Stomach smooth muscle (tissue), 2 donors: ENCODE data around the gene DOK7.

Source experiments
- H3K27ac ChIP-seq: one replicate; pipeline ENCODE4 v1.7.0; 2013; ENCODE audit warnings: mild to moderate bottlenecking, low read length, inconsistent platforms
- H3K27me3 ChIP-seq, 2 donors: one replicate each; pipeline ENCODE4 v1.7.0; 2013; ENCODE audit warnings: low read length in 2 of 2; ENCODE audit not compliant: insufficient read depth in 2 of 2, control insufficient read depth in 1 of 2
- H3K36me3 ChIP-seq, 2 donors: one replicate each; pipeline ENCODE4 v1.7.0; 2013; ENCODE audit warnings: low read length in 2 of 2; ENCODE audit not compliant: control insufficient read depth in 2 of 2, insufficient read depth in 2 of 2
- H3K4me1 ChIP-seq: one replicate; pipeline ENCODE4 v1.7.0; 2013; ENCODE audit warnings: low read length; ENCODE audit not compliant: control insufficient read depth, insufficient read depth
- H3K4me3 ChIP-seq, 2 donors: one replicate each; pipeline ENCODE4 v1.7.0; 2013; ENCODE audit warnings: low read length in 2 of 2
- H3K9ac ChIP-seq, 2 donors: one replicate each; pipeline ENCODE4 v1.7.0; 2013; ENCODE audit warnings: low read length in 2 of 2, mild to moderate bottlenecking in 1 of 2
- H3K9me3 ChIP-seq, 2 donors: one replicate each; pipeline ENCODE4 v1.7.0; 2013; ENCODE audit warnings: low read length in 2 of 2; ENCODE audit not compliant: control insufficient read depth in 2 of 2
- donor health status: healthy.
- donor health status: Pancreatic carcinoma.

DOK7 gene

GRCh38 chr4:3518511-3518880, 55.4 kb downstream of the DOK7 start:
- Histone ChIP-seq H3K4me1 (no peaks in the 10 kb centered on the region), H3K9me3 (no peaks in the 10 kb centered on the region), H3K36me3 (peaks cover 58 to 67% of the 10 kb centered on the region in 2 donors), H3K4me3 (no peak overlapping the region), H3K27ac (no peak overlapping the region), H3K27me3 (no peaks in the 10 kb centered on the region), H3K9ac (no peak overlapping the region)

- Histone ChIP-seq H3K4me1 (no peaks in the 10 kb centered on the region), H3K27ac (no peak overlapping the region), H3K36me3 (peaks cover 56 to 65% of the 10 kb centered on the region in 2 donors), H3K27me3 (no peaks in the 10 kb centered on the region), H3K9ac (no peak overlapping the region), H3K9me3 (no peaks in the 10 kb centered on the region), H3K4me3 (no peak overlapping the region)
Observed at GRCh38 chr4:3518941-3519340, 55.8 kb downstream of the DOK7 start.

- no peak overlapping the region for H3K27ac ChIP-seq
- peaks cover 55 to 67% of the 10 kb centered on the region in 2 donors for H3K36me3 ChIP-seq
- H3K9me3 ChIP-seq: no peaks in the 10 kb centered on the region
- H3K4me1 ChIP-seq: peaks cover 2% of the 10 kb centered on the region
- H3K9ac ChIP-seq: no peak overlapping the region
- H3K4me3 ChIP-seq: no peak overlapping the region
- H3K27me3 ChIP-seq: no peaks in the 10 kb centered on the region
Observed at GRCh38 chr4:3519468-3520264, 56.6 kb downstream of the DOK7 start.

GRCh38 chr4:3520276-3520675, 57.2 kb downstream of the DOK7 start:
- H3K36me3 ChIP-seq: peaks cover 57 to 70% of the 10 kb centered on the region in 2 donors
- no peaks in the 10 kb centered on the region for H3K27me3 ChIP-seq
- H3K9ac ChIP-seq: no peak overlapping the region
- no peaks in the 10 kb centered on the region for H3K9me3 ChIP-seq
- peaks cover 2% of the 10 kb centered on the region for H3K4me1 ChIP-seq
- no peak overlapping the region for H3K27ac ChIP-seq
- H3K4me3 ChIP-seq: no peak overlapping the region

DNA sequence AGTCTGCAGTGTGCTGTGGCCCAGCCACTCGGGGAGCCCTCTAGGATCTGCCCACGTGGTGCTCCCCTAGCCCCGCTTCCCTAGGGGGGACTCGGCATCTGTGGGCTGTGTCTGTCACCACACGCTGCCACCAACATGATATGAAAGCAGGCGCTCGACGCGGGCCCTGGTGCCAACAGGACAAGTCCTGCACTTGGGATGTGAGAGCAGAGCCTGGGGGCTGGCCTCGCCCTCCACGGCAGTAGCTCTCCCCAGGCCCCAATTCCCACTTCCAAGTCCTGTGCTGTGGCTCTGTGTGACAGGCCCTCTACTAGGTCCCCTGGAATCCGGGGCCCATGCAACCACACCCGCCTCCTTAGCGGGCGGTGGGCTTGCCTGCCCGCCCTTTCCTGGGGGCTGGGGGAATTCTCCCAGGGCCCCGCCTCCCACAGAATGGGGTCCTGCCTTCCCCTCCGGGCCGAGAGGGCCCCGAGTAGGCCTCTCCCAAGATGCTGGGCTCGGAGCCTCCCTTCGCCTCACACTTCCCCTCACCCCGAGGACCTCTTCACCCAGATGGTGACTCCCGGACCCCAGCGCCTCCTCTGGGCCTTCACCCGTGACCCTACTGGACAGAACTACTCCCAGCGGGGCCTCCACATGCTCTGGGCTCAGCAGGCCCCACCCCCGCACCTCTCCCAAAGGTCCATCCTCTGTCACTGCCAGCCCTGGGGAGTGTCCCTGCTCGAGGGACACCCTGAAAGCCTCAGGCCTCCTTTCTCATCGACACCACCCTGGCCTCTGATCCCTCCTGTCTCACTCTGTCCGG, 57.9 kb downstream of the DOK7 start:
- Histone ChIP-seq H3K9me3 (no peaks in the 10 kb centered on the region), H3K4me1 (peaks cover 2% of the 10 kb centered on the region), H3K4me3 (no peak overlapping the region), H3K27me3 (no peaks in the 10 kb centered on the region), H3K36me3 (peaks cover 54 to 65% of the 10 kb centered on the region in 2 donors), H3K27ac (no peak overlapping the region), H3K9ac (no peak overlapping the region)

GRCh38 chr4:3521621-3522325, 58.7 kb downstream of the DOK7 start:
- H3K36me3 ChIP-seq: peaks cover 49 to 57% of the 10 kb centered on the region in 2 donors
- H3K4me3 ChIP-seq: no peak overlapping the region
- H3K27me3 ChIP-seq: no peaks in the 10 kb centered on the region
- peaks cover 2% of the 10 kb centered on the region for H3K4me1 ChIP-seq
- H3K9me3 ChIP-seq: no peaks in the 10 kb centered on the region
- H3K27ac ChIP-seq: no peak overlapping the region
- no peak overlapping the region for H3K9ac ChIP-seq

GRCh38 chr4:3522326-3522640, 59.2 kb downstream of the DOK7 start:
- H3K4me1 ChIP-seq: peaks cover 2% of the 10 kb centered on the region
- no peak overlapping the region for H3K9ac ChIP-seq
- H3K36me3 ChIP-seq: peaks cover 43 to 52% of the 10 kb centered on the region in 2 donors
- H3K27ac ChIP-seq: no peak overlapping the region
- no peaks in the 10 kb centered on the region for H3K27me3 ChIP-seq
- H3K4me3 ChIP-seq: no peak overlapping the region
- no peaks in the 10 kb centered on the region for H3K9me3 ChIP-seq

GRCh38 chr4:3522651-3523050, 59.5 kb downstream of the DOK7 start:
- H3K9ac ChIP-seq: no peak overlapping the region
- no peaks in the 10 kb centered on the region for H3K9me3 ChIP-seq
- no peak overlapping the region for H3K4me3 ChIP-seq
- H3K27me3 ChIP-seq: no peaks in the 10 kb centered on the region
- peaks cover 2% of the 10 kb centered on the region for H3K4me1 ChIP-seq
- no peak overlapping the region for H3K27ac ChIP-seq
- peaks cover 41 to 48% of the 10 kb centered on the region in 2 donors for H3K36me3 ChIP-seq

- Histone ChIP-seq H3K4me3 (no peak overlapping the region), H3K27me3 (no peaks in the 10 kb centered on the region), H3K9ac (no peak overlapping the region), H3K27ac (no peak overlapping the region), H3K4me1 (peaks cover 2% of the 10 kb centered on the region), H3K36me3 (peaks cover 39 to 44% of the 10 kb centered on the region in 2 donors), H3K9me3 (no peaks in the 10 kb centered on the region)
Observed at GRCh38 chr4:3523146-3523627, 60.1 kb downstream of the DOK7 start.

DNA sequence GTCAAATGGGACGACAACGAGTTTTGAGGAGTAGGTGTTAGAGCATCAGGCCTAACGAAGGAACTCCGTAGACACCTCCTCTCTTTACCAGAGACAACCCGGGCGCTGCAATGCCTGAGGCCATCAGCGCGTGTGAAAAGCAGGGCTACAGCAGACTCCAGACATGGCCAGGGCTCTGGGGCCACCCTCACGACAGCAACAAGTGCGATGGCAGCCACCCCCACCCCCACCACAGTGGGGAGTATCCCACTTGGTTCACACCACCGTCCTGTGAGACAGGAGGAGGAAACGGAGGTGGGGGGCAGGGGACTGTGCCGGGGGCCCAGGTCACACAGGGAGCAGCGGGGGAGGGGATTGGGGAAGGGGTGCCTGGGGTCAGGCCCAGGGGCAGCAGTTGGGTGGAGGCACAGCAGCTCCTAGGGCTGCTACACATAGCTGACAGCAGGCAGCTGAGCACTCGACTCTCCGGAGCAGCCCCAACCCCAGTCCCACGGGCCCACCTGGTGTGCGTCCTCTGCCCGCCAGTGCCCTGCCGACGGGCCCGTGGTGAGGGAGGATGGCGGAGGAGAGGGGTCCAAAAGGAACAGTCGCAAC, 60.6 kb downstream of the DOK7 start:
- Histone ChIP-seq H3K36me3 (peaks cover 36 to 46% of the 10 kb centered on the region in 2 donors), H3K27me3 (no peaks in the 10 kb centered on the region), H3K4me3 (no peak overlapping the region), H3K9me3 (no peaks in the 10 kb centered on the region), H3K27ac (no peak overlapping the region), H3K9ac (no peak overlapping the region), H3K4me1 (peaks cover 2% of the 10 kb centered on the region)
